HG03135 (cell line): ENCODE results near the gene TDRD7.

Experiments
- ATAC-seq: cut with Tn5 transposase; IDR thresholded peaks from one replicate; pipeline ENCODE4 v1.9.1; 2021; ENCODE audit warnings: mild to moderate bottlenecking, moderate library complexity; ENCODE audit not compliant: unreplicated experiment

TDRD7 gene

DNA sequence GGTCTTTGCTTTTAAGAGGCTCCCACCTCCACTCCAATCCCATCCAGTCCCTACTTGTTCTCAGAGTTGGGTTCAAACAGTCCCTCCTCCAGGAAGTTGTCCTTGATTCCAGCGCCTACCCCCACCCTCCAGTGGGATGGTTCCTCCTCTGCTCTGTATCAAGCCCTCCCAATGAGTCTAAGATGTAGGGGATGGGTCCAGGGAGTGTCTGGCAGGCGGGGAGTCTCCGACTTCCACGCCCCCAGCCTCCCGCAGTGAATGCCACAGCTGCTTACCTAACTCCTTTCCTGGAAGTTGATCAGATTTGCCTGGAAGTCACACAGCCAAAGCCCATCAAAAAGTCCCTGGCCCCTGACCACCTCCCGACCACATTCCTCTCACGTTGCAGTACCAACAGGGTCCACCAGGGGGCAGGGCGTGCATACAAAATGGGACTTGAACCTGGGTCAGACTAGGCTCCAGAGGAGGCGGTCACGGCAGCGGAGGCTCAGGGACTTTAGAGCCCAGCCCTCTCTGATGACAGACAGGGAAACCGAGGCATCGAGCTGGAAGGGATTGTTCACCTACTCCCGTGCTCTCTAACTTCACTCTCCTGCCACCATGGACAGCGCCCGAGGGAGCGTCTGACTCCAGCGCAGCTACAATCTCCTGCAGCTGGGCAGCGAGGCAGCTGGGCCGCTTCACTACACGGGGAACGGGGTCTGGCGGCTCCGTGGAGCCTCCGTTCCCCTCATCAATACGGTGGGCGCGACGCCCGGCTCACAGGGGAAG lies 25.0 kb upstream of the TDRD7 start:
- ATAC-seq, result no peak

DNA sequence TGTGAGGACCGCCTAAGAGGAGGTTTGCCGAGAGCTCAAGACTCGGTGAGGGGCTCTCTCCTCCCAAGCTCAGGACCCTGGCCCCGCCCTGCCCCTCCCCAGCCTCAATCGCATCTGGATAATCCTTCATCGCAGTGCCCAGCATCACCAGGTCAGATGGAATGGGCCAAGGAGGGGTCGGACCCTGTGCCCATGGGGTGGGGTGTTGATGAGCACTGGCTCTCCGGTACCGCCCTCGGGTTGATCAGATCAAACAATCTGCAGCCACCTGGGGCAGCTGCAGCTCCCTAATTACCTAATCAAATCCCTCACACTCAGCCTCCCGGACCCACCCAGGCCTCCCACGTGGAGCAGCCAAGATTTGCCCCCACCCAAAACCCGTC lies 24.4 kb upstream of the TDRD7 start:
- no peak for ATAC-seq

- no peak for ATAC-seq
These were observed 23.8 kb upstream of the TDRD7 start for GRCh38 chr9:97387936-97388684.

DNA sequence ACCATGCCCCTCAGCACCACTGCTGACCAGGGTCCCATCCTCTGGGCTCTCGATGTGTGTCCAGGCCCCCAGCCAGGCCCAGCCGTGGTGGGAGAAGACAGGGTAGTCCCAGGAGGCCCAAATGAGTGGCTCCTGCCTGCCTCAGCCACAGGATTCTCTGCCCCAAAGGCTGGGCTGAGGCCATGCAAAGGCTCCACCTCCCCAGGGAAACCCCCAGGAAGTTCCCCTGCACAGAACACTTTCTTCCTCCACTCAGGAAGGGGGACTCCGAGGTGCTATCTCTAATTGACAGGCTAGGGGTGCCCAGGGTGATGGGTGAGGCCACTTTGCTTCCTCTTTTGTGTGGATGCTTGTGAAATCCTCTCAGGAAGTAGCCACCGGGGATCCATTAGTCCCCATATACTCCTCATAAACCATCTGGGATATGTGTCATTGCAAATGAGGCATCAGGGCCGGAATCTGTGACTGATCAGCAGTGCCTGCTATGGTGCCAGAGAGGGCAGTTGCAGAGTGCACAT lies 23.1 kb upstream of the TDRD7 start:
- peak; percentile 62 for ATAC-seq

- ATAC-seq, result no peak
These were observed 22.6 kb upstream of the TDRD7 start for GRCh38 chr9:97389249-97389648.

DNA sequence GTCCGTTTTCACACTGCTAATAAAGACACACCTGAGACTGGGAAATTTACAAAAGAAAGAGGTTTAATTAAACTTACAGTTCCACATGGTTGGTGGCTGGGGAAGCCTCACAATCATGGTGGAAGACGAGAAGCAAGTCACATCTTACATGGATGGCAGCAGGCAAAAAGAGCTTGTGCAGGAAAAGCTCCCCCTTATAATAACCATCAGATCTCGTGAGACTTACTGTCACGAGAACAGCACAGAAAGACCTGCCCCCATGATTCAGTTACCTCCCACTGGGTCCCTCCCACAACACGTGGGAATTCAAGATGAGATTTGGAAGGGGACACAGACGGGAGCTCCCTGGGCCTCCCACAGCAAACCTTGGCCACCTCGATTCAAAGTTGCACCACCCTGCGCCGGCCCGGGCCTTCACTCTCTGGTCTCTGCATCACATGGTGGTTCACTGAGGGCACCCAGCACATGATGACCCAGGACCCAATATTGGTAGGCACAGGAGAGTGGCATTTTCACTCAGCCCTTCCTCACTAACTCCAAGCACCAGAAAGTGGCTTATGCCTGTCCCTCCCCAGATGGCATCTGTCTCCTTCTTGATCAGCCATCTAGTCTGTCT lies 21.0 kb upstream of the TDRD7 start:
- no peak for ATAC-seq

DNA sequence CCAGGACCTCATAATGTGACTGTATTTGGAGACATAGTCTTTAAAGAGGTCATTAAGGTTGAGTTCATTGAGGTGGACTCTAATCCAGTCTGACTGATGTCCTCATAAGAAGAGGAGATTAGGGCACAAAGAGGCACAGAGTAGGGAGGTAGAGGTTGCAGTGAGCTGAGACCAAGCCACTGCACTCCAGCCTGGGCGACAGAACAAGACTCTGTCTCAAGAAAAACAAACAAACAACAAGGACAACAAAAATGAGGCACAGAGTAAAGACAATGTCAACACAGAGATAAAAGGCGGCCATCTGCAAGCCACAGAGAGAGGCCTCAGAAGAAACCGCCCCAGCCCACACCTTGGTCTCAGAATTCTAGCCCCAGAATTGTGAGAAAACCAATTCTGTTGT lies 17.0 kb upstream of the TDRD7 start:
- no peak for ATAC-seq

- no peak for ATAC-seq
These were observed 16.2 kb upstream of the TDRD7 start for GRCh38 chr9:97395745-97396144.

- no peak for ATAC-seq
These were observed 15.6 kb upstream of the TDRD7 start for GRCh38 chr9:97396256-97396655.

GRCh38 chr9:97397220-97397619 lies 14.7 kb upstream of the TDRD7 start:
- ATAC-seq, result no peak

- ATAC-seq, result no peak
These were observed 12.7 kb upstream of the TDRD7 start for GRCh38 chr9:97398999-97399758.

DNA sequence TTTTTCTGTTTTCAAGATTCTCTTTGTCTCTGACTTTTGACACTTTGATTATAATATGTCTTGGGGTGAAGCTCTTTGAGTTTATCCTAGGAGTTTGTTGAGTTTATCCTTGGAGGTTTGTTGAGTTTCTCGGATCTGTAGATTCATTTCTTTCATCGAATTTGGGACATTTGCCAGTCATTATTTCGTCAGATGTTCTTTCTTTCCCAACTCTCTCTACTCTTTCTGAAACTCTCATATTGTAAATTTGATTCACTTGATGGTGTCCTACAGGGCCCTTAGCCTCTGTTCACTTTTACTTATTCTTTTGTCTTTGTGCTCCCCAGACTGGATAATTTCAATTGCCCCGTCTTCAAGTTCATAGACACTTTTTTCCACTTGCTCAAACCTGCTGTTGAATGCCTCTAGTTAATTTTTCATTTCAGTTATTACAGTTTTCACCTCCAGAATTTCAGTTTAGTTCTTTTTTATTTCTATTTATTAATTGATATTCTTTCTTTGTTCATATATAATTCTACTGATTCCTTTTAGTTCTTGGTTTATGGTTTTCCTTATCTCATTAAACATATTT lies 8.1 kb upstream of the TDRD7 start:
- ATAC-seq, result no peak

DNA sequence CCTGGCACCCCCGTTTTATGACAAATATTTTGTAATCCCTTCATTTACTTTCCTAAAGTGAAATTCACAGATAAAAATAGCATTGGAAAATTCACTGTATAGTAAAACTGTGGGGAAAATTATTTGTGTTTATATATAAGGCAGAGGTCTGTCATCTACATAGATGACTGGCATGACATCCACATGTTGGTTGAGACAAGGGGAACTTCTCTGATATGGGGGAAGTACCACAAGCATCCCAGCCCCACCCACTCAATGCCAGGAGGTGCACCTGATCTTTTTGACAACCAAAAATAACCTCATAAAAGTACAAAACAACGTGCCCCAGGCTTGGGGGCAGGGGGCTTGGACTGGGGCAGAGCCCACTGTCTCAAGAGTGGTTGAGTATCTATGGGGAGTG lies 6.3 kb upstream of the TDRD7 start:
- no peak for ATAC-seq

- ATAC-seq, result no peak
These were observed 5.2 kb upstream of the TDRD7 start for GRCh38 chr9:97406620-97407177.

DNA sequence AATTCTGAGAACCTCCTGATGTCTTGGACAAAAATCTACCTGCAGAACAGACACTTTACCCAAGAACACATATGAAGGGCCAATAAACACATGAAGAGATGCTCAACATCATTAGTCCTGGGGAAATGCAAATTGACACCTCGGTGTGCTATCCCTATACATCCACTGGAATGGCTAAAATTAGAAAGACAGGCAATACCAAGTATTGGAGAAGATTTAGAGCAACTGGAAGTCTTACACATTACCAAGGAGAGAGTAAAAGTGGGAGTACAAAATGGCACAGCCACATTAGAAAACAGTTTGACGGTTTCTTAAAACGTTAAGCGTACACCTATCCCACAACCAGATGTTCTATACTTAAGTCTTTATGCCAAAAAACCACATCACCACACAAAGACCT lies 3.3 kb upstream of the TDRD7 start:
- ATAC-seq, result no peak

GRCh38 chr9:97411440-97411788 lies 482 bp upstream of the TDRD7 start:
- no peak for ATAC-seq

- peak; percentile 13 for ATAC-seq
These were observed 910 bp downstream of the TDRD7 start for GRCh38 chr9:97412626-97413385.

GRCh38 chr9:97413462-97413861 lies 1.6 kb downstream of the TDRD7 start:
- no peak for ATAC-seq

DNA sequence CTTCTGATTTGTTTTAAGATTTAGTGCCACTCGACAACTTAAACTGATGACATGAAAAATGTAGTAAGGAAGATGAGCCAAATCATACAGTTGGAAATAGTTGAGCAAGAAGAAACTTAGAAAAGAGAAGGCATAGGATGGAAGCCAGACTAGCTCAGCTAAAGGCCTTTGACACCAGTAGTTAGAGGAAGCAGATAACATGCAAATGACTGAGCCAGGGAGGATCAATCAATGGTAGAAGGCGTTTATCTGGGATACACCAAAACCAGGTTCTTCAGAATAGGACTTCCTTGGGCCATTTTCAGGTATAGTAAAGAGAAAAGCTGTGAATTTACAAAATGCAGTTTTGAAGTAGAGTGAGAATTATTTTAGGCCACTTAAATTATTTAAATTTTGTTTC lies 3.2 kb downstream of the TDRD7 start:
- ATAC-seq, result no peak

DNA sequence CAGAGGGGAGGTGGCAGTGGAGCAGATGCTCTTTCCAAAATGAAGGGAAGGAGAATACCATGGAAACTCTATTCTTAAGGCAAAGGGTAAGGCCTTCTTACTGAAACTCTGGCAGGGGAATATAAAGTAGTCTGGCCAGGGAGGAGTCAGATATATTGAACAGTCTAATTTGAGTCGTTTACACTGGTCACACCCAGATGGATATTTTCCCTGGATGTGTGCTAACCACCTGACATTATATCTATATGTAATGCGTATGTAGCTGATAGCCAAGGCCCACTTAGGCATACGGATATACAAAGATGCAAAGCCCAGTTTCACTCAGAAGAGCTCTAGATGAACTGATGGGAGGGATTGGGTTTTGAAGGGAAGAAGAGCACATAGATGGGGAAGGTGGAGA lies 7.0 kb downstream of the TDRD7 start:
- ATAC-seq, result no peak
